AG04449 (cell line): Measurements from ENCODE around the gene ORC1.

Source experiments
- CTCF ChIA-PET: fragments of 350-600 bp; formaldehyde crosslinking; extraction: SDS; loops from one replicate; lab custom pipeline; 2021; ENCODE audit warnings: antibody characterized with exemption; lab: Yijun Ruan, JAX
- POLR2A ChIA-PET: fragments of 400-600, 350-600 bp; formaldehyde crosslinking; extraction: SDS; loops from one replicate; lab custom pipeline; 2020; ENCODE audit warnings: antibody characterized with exemption, inconsistent platforms; lab: Yijun Ruan, JAX
- DNase-seq: peaks from one replicate; pipeline ENCODE4 v3.0.0-alpha.2; 2010; ENCODE audit warnings: low read depth, low spot score
- H3K4me3 ChIP-seq: 2 replicates; pipeline ENCODE4 v1.5.1; 2011; ENCODE audit warnings: low read depth, mild to moderate bottlenecking, control low read depth, low read length
- CTCF ChIP-seq: IDR thresholded peaks from one replicate; pipeline ENCODE4 v1.5.1; 2011; ENCODE audit warnings: mild to moderate bottlenecking, moderate library complexity, low read length, control low read depth, inconsistent platforms; ENCODE audit not compliant: insufficient read depth; ENCODE audit errors: missing control alignments

Gene ORC1

GRCh38 chr1:52432807-52433206 lies 28.6 kb upstream of the ORC1 start:
- H3K4me3 ChIP-seq = no peak overlapping the region
- no peak for DNase-seq
- TF ChIP-seq CTCF = no peak
- ChIA-PET POLR2A (no interaction called here), CTCF (interaction anchor here (1.0 kb wide), 1 partner anchor 9 kb away, joined by 3 read pairs; no protein-coding TSS in a partner anchor)

GRCh38 chr1:52427152-52427551 lies 22.9 kb upstream of the ORC1 start:
- TF ChIP-seq CTCF = no peak
- no peak for DNase-seq
- no peak overlapping the region for H3K4me3 ChIP-seq
- CTCF ChIA-PET = interaction anchor here (1.5 to 2.1 kb wide), 2 partner anchors 239 to 259 kb away, joined by 4 to 9 read pairs; no protein-coding TSS in a partner anchor
- POLR2A ChIA-PET = interaction anchor here (0.9 kb wide), 1 partner anchor 22 kb away, joined by 3 read pairs; the partner anchor contains the start of genes ORC1 and PRPF38A

- TF ChIP-seq CTCF = no peak
- ChIA-PET CTCF (interaction anchor here (1.0 to 2.1 kb wide), 4 partner anchors 13 to 260 kb away, joined by 3 to 9 read pairs (median 4); no protein-coding TSS in a partner anchor), POLR2A (interaction anchor here (0.6 to 0.9 kb wide), 2 partner anchors 19 to 22 kb away, joined by 3 read pairs; partner anchors contain the start of genes ORC1 and PRPF38A)
- DNase-seq = peak; percentile 38
- no peak overlapping the region for H3K4me3 ChIP-seq
Observed at GRCh38 chr1:52426371-52426770, 22.1 kb upstream of the ORC1 start.

- POLR2A ChIA-PET = interaction anchor here (1.6 kb wide), 1 partner anchor 20 kb away, joined by 4 read pairs; the partner anchor contains the start of genes ORC1 and PRPF38A
- CTCF ChIA-PET = interaction anchor here (1.1 to 1.6 kb wide), 3 partner anchors 8 to 261 kb away, joined by 3 to 5 read pairs (median 4); no protein-coding TSS in a partner anchor
- H3K4me3 ChIP-seq = no peak overlapping the region
- DNase-seq = no peak
- no peak for TF ChIP-seq CTCF
Observed at GRCh38 chr1:52424813-52425212, 20.6 kb upstream of the ORC1 start.

GRCh38 chr1:52424231-52424636 lies 20.0 kb upstream of the ORC1 start:
- ChIA-PET CTCF (interaction anchor here (1.1 to 1.6 kb wide), 4 partner anchors 8 to 262 kb away, joined by 3 to 5 read pairs (median 4); no protein-coding TSS in a partner anchor), POLR2A (interaction anchor here (1.6 kb wide), 1 partner anchor 20 kb away, joined by 4 read pairs; the partner anchor contains the start of genes ORC1 and PRPF38A)
- DNase-seq = no peak
- H3K4me3 ChIP-seq = no peak overlapping the region
- no peak for TF ChIP-seq CTCF

- CTCF ChIA-PET = interaction anchor here (1.1 to 1.6 kb wide), 4 partner anchors 9 to 263 kb away, joined by 3 to 5 read pairs (median 4); no protein-coding TSS in a partner anchor
- POLR2A ChIA-PET = interaction anchor here (1.6 kb wide), 1 partner anchor 19 kb away, joined by 4 read pairs; the partner anchor contains the start of genes ORC1 and PRPF38A
- DNase-seq = no peak
- TF ChIP-seq CTCF = no peak
- H3K4me3 ChIP-seq = no peak overlapping the region
Observed at GRCh38 chr1:52423771-52424170, 19.5 kb upstream of the ORC1 start.
